Heart left ventricle (tissue), 13 donors: ENCODE measurements around the gene MYH15.

Source experiments
- CTCF ChIP-seq, 12 donors: fragments of 200-600 bp; sonication (generic) in 4 of 12; IDR thresholded peaks; one replicate each; pipeline versions ENCODE4 v1.5.0 to v1.8.0; 2018 to 2022; ENCODE audit warnings: antibody characterized with exemption in 12 of 12, mild to moderate bottlenecking in 5 of 12
- POLR2A ChIP-seq, 2 donors: fragments of 450-650 bp; IDR thresholded peaks; one replicate each; pipeline ENCODE4 v1.6.1; 2017; ENCODE audit warnings: antibody characterized with exemption in 2 of 2, mild to moderate bottlenecking in 2 of 2, moderate library complexity in 2 of 2
- donor health status: ischemic (EF 13 %, LVEDD 7.1; RV severe dilation, severe dysfunction).
- donor health status: DM: no; HTN: yes; CAD: no.
- donor health status: DM: no; HTN: no; CAD: no.
- donor health status: ischemic (EF 25% LVEDD 6.9; RV normal size, moderate dysfunction).
- donor health status: ischemic (EF 25% LVEDD 5.7; RV mildly dilated, moderate dysfunction).
- donor health status: ischemic (EF 35%, LVEDD 5.7; RV mildly dilated, moderate dysfunction).
- donor health status: nonischemic (EF 11% LVEDD 7.7; RV severe dilation, severe dysfunction).
- donor health status: DM: yes; HTN: yes; CAD: no.
- donor health status: PGD.
- donor health status: ischemic (EF 29% LVEDD 5.4; RV normal size, mild dysfunction).
- donor health status: nonischemic (EF 23%, LVEDD 6.1; RV moderate dilation, normal function).

- TF ChIP-seq CTCF (IDR thresholded peaks at IDR 0.05) (no peak), POLR2A (IDR thresholded peaks at IDR 0.05) (no peak)
Measured at GRCh38 chr3:108459225-108459624, 51.2 kb downstream of the MYH15 start.
